Esophagus squamous epithelium (tissue), 5 donors: ENCODE measurements around the gene LIMK2. TPM values are rescaled to one million over a fixed set of nuclear protein-coding genes. Genes with fewer than 3 reads are reported as not detected.

Source experiments
- DNase-seq: peaks from one replicate; lab custom pipeline; 2025; lab: John Stamatoyannopoulos, UW
- H3K27ac ChIP-seq, 4 donors: fragments of 200-600 bp; sonication (generic); one replicate each; pipeline ENCODE4 v1.5.1; 2016 to 2019; ENCODE audit warnings: mild to moderate bottlenecking in 1 of 4
- H3K27me3 ChIP-seq, 4 donors: fragments of 200-600 bp; sonication (generic); 1 replicate in 3 of 4; 2 replicates in 1 of 4; pipeline versions ENCODE4 v1.5.1 to v1.6.0; 2017 to 2021; ENCODE audit warnings: antibody characterized with exemption in 1 of 4
- H3K36me3 ChIP-seq, 3 donors: fragments of 200-600 bp; sonication (generic); one replicate each; pipeline ENCODE4 v1.5.1; 2016 to 2019
- H3K4me1 ChIP-seq, 3 donors: fragments of 200-600 bp; sonication (generic); one replicate each; pipeline ENCODE4 v1.5.1; 2017 to 2019
- H3K4me3 ChIP-seq, 4 donors: fragments of 200-600 bp; sonication (generic); 1 replicate in 3 of 4; 2 replicates in 1 of 4; pipeline ENCODE4 v1.5.1; 2016 to 2019; ENCODE audit warnings: mild to moderate bottlenecking in 2 of 4, moderate library complexity in 1 of 4
- H3K9me3 ChIP-seq, 3 donors: fragments of 200-600 bp; sonication (generic); one replicate each; pipeline ENCODE4 v1.5.1; 2016 to 2019
- CTCF ChIP-seq, 6 experiments: fragments of 450-650 bp in 4 of 6; fragments of 200-600 bp in 2 of 6; sonication (generic) in 2 of 6; IDR thresholded peaks; one replicate each; pipeline ENCODE4 v1.5.1; 2016 to 2019; ENCODE audit warnings: antibody characterized with exemption in 6 of 6, mild to moderate bottlenecking in 4 of 6, moderate library complexity in 4 of 6
- POLR2A ChIP-seq, 4 donors: fragments of 450-650 bp; IDR thresholded peaks; one replicate each; pipeline ENCODE4 v1.6.1; 2017; ENCODE audit warnings: antibody characterized with exemption in 4 of 4, mild to moderate bottlenecking in 4 of 4, moderate library complexity in 3 of 4
- WGBS, 2 donors: methylation state at CpG; one replicate each; pipeline ENCODE4 v1.1.5; 2018; 5-methylcytosine and 5-hydroxymethylcytosine counted together
- intact Hi-C: fragments of 100-400 bp; cut with DNase I; formaldehyde crosslinking; loops from one replicate; pipeline ENCODE4 v1.15.0; 2022
- total RNA-seq, 4 donors: library from RNA; depleted of rRNA; stranded (reverse); fragments of >200 nt; gene quantifications; one replicate each; pipeline ENCODE4 v1.1.0, GENCODE V29; 2016
- donor health status: DM: yes; HTN: yes; CAD: no.

The LIMK2 gene
- total RNA-seq, 4 donors from 2014 or later: 61.8 to 134 (median 109) TPM

GRCh38 chr22:31295360-31295759, 83.3 kb downstream of the LIMK2 start:
- H3K4me3 ChIP-seq: no peak overlapping the region
- no peaks in the 10 kb centered on the region for H3K9me3 ChIP-seq
- WGBS, 2 donors: 53 to 58% methylated on average over 3 of the region's 3 CpGs
- peaks cover 22 to 62% (median 22%) of the 10 kb centered on the region in 3 donors for H3K4me1 ChIP-seq
- no peaks in the 10 kb centered on the region for H3K27me3 ChIP-seq
- no peak for DNase-seq
- intact Hi-C loops: no loop called here
- peak overlapping the region; percentile 63 to 85 (median 80) for H3K27ac ChIP-seq
- no peaks in the 10 kb centered on the region for H3K36me3 ChIP-seq
- peak in 1 of 4 donors; percentile 26 for TF ChIP-seq POLR2A (IDR thresholded peaks at IDR 0.05)
- no peak for TF ChIP-seq CTCF (IDR thresholded peaks at IDR 0.05)

- TF ChIP-seq POLR2A (IDR thresholded peaks at IDR 0.05) (no peak), CTCF (IDR thresholded peaks at IDR 0.05) (no peak)
- DNase-seq: no peak
- no peaks in the 10 kb centered on the region for H3K27me3 ChIP-seq
- peak overlapping the region; percentile 63 to 85 (median 80) for H3K27ac ChIP-seq
- H3K4me1 ChIP-seq: peaks cover 22 to 60% (median 22%) of the 10 kb centered on the region in 3 donors
- intact Hi-C loops: no loop called here
- WGBS, 2 donors: 31 to 34% methylated on average over 5 of the region's 5 CpGs
- H3K9me3 ChIP-seq: no peaks in the 10 kb centered on the region
- no peaks in the 10 kb centered on the region for H3K36me3 ChIP-seq
- H3K4me3 ChIP-seq: no peak overlapping the region
These were observed 83.9 kb downstream of the LIMK2 start for GRCh38 chr22:31295831-31296657.

- peaks cover 10 to 28% (median 11%) of the 10 kb centered on the region in 3 donors for H3K4me1 ChIP-seq
- DNase-seq: no peak
- H3K27me3 ChIP-seq: no peaks in the 10 kb centered on the region
- no peak overlapping the region for H3K27ac ChIP-seq
- no peak overlapping the region for H3K4me3 ChIP-seq
- no peaks in the 10 kb centered on the region for H3K36me3 ChIP-seq
- intact Hi-C loops: no loop called here
- TF ChIP-seq POLR2A (IDR thresholded peaks at IDR 0.05) (no peak), CTCF (IDR thresholded peaks at IDR 0.05) (no peak)
- H3K9me3 ChIP-seq: no peaks in the 10 kb centered on the region
- WGBS, 2 donors: 69 to 77% methylated on average over 3 of the region's 3 CpGs
These were observed 88.8 kb downstream of the LIMK2 start for GRCh38 chr22:31300896-31301295.

GRCh38 chr22:31302006-31302405, 89.9 kb downstream of the LIMK2 start:
- no peaks in the 10 kb centered on the region for H3K9me3 ChIP-seq
- no peak for DNase-seq
- H3K27ac ChIP-seq: no peak overlapping the region
- H3K4me1 ChIP-seq: peaks cover under 1 to 26% (median 2%) of the 10 kb centered on the region in 3 donors
- no peak for TF ChIP-seq POLR2A (IDR thresholded peaks at IDR 0.05)
- TF ChIP-seq CTCF (IDR thresholded peaks at IDR 0.05): no peak
- H3K36me3 ChIP-seq: no peaks in the 10 kb centered on the region
- H3K4me3 ChIP-seq: no peak overlapping the region
- intact Hi-C loops: no loop called here
- H3K27me3 ChIP-seq: no peaks in the 10 kb centered on the region

GRCh38 chr22:31302537-31302936, 90.4 kb downstream of the LIMK2 start:
- no peaks in the 10 kb centered on the region for H3K36me3 ChIP-seq
- DNase-seq: no peak
- H3K27me3 ChIP-seq: no peaks in the 10 kb centered on the region
- TF ChIP-seq CTCF (IDR thresholded peaks at IDR 0.05) (no peak), POLR2A (IDR thresholded peaks at IDR 0.05) (no peak)
- intact Hi-C loops: no loop called here
- H3K4me1 ChIP-seq: peaks cover 0 to 21% (median 0%) of the 10 kb centered on the region in 3 donors
- no peak overlapping the region for H3K4me3 ChIP-seq
- H3K27ac ChIP-seq: no peak overlapping the region
- no peaks in the 10 kb centered on the region for H3K9me3 ChIP-seq
- 86 to 96% methylated on average over 3 of the region's 3 CpGs for WGBS, 2 donors
